Chondrocyte (in vitro differentiated cells): ENCODE results near the gene ST7L. TPM values are rescaled to one million over a fixed set of nuclear protein-coding genes. Genes with fewer than 3 reads are reported as not detected.
A peak's percentile ranks its signal among the peaks of the same experiment; 100 is the strongest.
"Not testable (repeated sequence)": the region's sequence is repeated elsewhere in the genome, so short reads cannot be mapped to it uniquely, and the experiment has no call there.

ENCODE experiments used
- DNase-seq: peaks from one replicate; pipeline ENCODE4 v3.0.0; 2021; ENCODE audit warnings: mixed read lengths, low spot score
- H3K27ac Mint-ChIP-seq: one replicate; pipeline ENCODE4 v1.8.0; 2021; ENCODE audit warnings: mild to moderate bottlenecking, moderate library complexity, mixed read lengths; ENCODE audit not compliant: unreplicated experiment
- H3K27me3 Mint-ChIP-seq: 2 replicates; pipeline ENCODE4 v1.8.0; 2021; ENCODE audit warnings: low read depth, mixed read lengths
- H3K36me3 Mint-ChIP-seq: 2 replicates; pipeline ENCODE4 v1.8.0; 2021; ENCODE audit warnings: low read depth, mixed read lengths
- H3K4me1 Mint-ChIP-seq: 2 replicates; pipeline ENCODE4 v1.8.0; 2021; ENCODE audit warnings: low read depth, mild to moderate bottlenecking, mixed read lengths
- H3K4me3 Mint-ChIP-seq: one replicate; pipeline ENCODE4 v1.8.0; 2021; ENCODE audit warnings: mild to moderate bottlenecking, moderate library complexity, mixed read lengths; ENCODE audit not compliant: unreplicated experiment
- H3K9me3 Mint-ChIP-seq: 2 replicates; pipeline ENCODE4 v1.8.0; 2021; ENCODE audit warnings: low read depth, mixed read lengths
- CTCF ChIP-seq: fragments of 200-600 bp; sonication (generic); IDR thresholded peaks from 2 replicates; pipeline ENCODE4 v1.5.0; 2021; ENCODE audit warnings: antibody characterized with exemption, mild to moderate bottlenecking, moderate library complexity
- total RNA-seq: library from RNA; stranded (reverse); gene quantifications from 3 replicates; pipeline ENCODE4 v1.2.1, GENCODE V29; 2021

Gene ST7L
- total RNA-seq, 1 donor from 2014 or later, result 14.4 TPM

DNA sequence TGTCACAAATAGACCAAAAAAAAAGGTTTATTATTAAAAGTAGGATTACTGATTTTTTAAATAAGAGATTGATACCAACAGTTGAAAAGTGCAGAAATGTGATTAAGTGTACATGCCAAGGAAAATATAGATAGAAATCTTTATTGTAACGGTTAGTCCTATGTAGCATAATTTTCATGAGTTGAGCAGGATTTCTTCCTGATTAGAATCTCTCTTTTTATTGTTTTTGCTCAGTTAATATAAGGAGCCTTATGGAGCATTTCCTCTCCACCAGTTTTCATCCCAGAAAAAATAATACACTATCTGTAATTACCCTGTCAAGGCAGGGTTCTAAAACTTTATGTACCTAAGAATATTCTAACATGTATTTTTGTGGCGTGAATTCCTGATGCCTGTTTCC is 24.1 kb upstream of the ST7L start:
- no peaks in the 10 kb centered on the region for H3K27me3 Mint-ChIP-seq
- H3K36me3 Mint-ChIP-seq, result peaks cover 6% of the 10 kb centered on the region
- no peak overlapping the region for H3K4me3 Mint-ChIP-seq
- DNase-seq, result no peak
- no peak overlapping the region for H3K27ac Mint-ChIP-seq
- H3K9me3 Mint-ChIP-seq, result no peaks in the 10 kb centered on the region
- H3K4me1 Mint-ChIP-seq, result peaks cover 5% of the 10 kb centered on the region
- no peak for TF ChIP-seq CTCF

DNA sequence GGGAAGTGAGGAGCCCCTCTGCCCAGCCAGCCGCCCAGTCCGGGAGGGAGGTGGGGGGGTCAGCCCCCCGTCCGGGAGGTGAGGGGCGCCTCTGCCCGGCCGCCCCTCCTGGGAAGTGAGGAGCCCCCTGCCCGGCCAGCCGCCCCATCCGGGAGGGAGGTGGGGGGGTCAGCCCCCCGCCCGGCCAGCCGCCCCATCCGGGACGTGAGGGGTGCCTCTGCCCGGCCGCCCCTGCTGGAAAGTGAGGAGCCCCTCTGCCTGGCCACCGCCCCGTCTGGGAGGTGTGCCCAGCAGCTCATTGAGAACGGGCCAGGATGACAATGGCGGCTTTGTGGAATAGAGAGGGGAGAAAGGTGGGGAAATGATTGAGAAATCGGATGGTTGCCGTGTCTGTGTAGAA is 21.5 kb upstream of the ST7L start:
- not testable (repeated sequence) for H3K27me3 Mint-ChIP-seq, DNase-seq, H3K27ac Mint-ChIP-seq, H3K9me3 Mint-ChIP-seq, H3K4me3 Mint-ChIP-seq, H3K36me3 Mint-ChIP-seq
- H3K4me1 Mint-ChIP-seq, result peaks cover 25% of the 10 kb centered on the region

GRCh38 chr1:112638110-112638428 is 19.1 kb upstream of the ST7L start:
- Mint-ChIP-seq H3K27me3 (no peaks in the 10 kb centered on the region), H3K9me3 (peaks cover 3% of the 10 kb centered on the region), H3K4me1 (peaks cover 43% of the 10 kb centered on the region), H3K27ac (peak overlapping the region; percentile 90), H3K36me3 (no peaks in the 10 kb centered on the region), H3K4me3 (no peak overlapping the region)
- TF ChIP-seq CTCF, result no peak
- no peak for DNase-seq

DNA sequence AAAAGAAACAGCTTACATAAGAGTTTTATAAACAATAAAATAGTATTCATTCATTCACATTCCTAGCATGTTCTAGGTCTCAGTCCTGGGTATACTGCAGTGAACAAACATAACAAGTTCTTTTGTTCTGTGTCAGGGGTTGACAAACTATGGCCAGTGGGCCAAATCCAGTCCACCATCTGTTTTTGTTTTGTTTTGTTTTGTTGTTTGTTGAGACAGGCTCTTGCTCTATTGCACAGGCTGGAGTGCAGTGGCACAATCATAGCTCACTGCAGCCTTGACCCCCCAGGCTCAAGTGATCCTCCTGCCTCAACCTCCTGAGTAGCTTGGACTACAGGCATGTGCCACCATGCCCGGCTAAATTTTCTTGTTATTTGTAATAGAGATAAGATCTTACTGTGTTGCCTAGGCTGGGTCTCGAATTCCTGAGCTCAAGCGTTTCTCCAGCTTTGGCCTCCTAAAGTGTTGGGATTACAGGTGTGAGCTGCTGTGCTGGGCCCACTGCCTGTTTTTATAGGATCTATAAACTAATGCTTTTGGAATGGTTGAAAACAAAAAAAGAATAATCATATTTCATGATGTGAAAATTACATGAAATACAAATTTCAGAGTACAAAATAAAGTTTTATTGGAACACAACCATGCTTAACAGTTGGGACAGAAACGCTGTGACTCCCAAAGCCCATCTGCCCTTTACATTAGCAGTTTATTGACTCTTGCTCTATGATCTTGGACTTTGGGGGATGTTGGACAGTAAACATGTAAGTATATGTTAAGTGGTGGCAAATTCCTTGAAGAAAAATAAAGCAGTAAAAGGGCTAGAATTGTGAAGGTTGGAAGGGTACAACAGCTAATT is 18.5 kb upstream of the ST7L start:
- no peak for DNase-seq
- H3K4me1 Mint-ChIP-seq, result peaks cover 47% of the 10 kb centered on the region
- TF ChIP-seq CTCF, result no peak

GRCh38 chr1:112636597-112637253 is 17.8 kb upstream of the ST7L start:
- Mint-ChIP-seq H3K9me3 (peaks cover 3% of the 10 kb centered on the region), H3K27me3 (no peaks in the 10 kb centered on the region), H3K4me3 (no peak overlapping the region), H3K36me3 (no peaks in the 10 kb centered on the region), H3K4me1 (peaks cover 52% of the 10 kb centered on the region), H3K27ac (peak overlapping the region; percentile 90)
- no peak for DNase-seq
- no peak for TF ChIP-seq CTCF

More for the DNA sequence above, 18.5 kb upstream of the ST7L start:
- H3K27me3 Mint-ChIP-seq, result no peaks in the 10 kb centered on the region
- H3K27ac Mint-ChIP-seq, result peak overlapping the region; percentile 90
- no peak overlapping the region for H3K4me3 Mint-ChIP-seq
- H3K36me3 Mint-ChIP-seq, result no peaks in the 10 kb centered on the region
- peaks cover 3% of the 10 kb centered on the region for H3K9me3 Mint-ChIP-seq
